GM23248 (cell line): ENCODE results near the gene ATXN8OS. TPM values are rescaled to one million over a fixed set of nuclear protein-coding genes. Genes with fewer than 3 reads are reported as not detected.

Experiments
- DNase-seq: peaks from one replicate; pipeline ENCODE4 v3.0.0-alpha.2; 2015
- H2AFZ ChIP-seq: fragments of 200-600 bp; sonication (generic); 2 replicates; pipeline ENCODE4 v1.6.1; 2016; ENCODE audit warnings: antibody characterized with exemption
- H3F3A ChIP-seq: fragments of 200-600 bp; sonication (generic); 2 replicates; pipeline ENCODE4 v1.6.1; 2016; ENCODE audit warnings: mild to moderate bottlenecking, antibody characterized with exemption, mixed run types; ENCODE audit not compliant: insufficient read depth
- H3K27ac ChIP-seq: fragments of 200-600 bp; sonication (generic); 2 replicates; pipeline ENCODE4 v1.5.1; 2016; ENCODE audit warnings: mild to moderate bottlenecking
- H3K27me3 ChIP-seq: fragments of 200-600 bp; sonication (generic); replicated peaks from 2 replicates; pipeline ENCODE4 v1.6.1; 2016; ENCODE audit warnings: mild to moderate bottlenecking; ENCODE audit not compliant: insufficient read depth
- H3K36me3 ChIP-seq: fragments of 200-600 bp; sonication (generic); 2 replicates; pipeline ENCODE4 v1.6.1; 2016; ENCODE audit warnings: low read depth, mild to moderate bottlenecking
- H3K4me1 ChIP-seq: fragments of 200-600 bp; sonication (generic); 2 replicates; pipeline ENCODE4 v1.6.1; 2016; ENCODE audit warnings: mild to moderate bottlenecking; ENCODE audit not compliant: insufficient read depth
- H3K4me2 ChIP-seq: fragments of 200-600 bp; sonication (generic); one replicate; pipeline ENCODE4 v1.6.1; 2016; ENCODE audit warnings: mild to moderate bottlenecking; ENCODE audit not compliant: unreplicated experiment
- H3K4me3 ChIP-seq: fragments of 200-600 bp; sonication (generic); 2 replicates; pipeline ENCODE4 v1.5.1; 2016; ENCODE audit warnings: mild to moderate bottlenecking
- H3K79me2 ChIP-seq: fragments of 200-600 bp; sonication (generic); 2 replicates; pipeline ENCODE4 v1.6.1; 2016; ENCODE audit warnings: mild to moderate bottlenecking; ENCODE audit not compliant: insufficient read depth
- H3K9ac ChIP-seq: fragments of 200-600 bp; sonication (generic); 2 replicates; pipeline ENCODE4 v1.6.1; 2016; ENCODE audit warnings: mild to moderate bottlenecking
- H3K9me2 ChIP-seq: fragments of 200-600 bp; sonication (generic); 2 replicates; pipeline ENCODE4 v1.6.1; 2016; ENCODE audit warnings: mixed run types, mild to moderate bottlenecking, moderate library complexity; ENCODE audit not compliant: insufficient read depth
- H3K9me3 ChIP-seq: fragments of 200-600 bp; sonication (generic); one replicate; pipeline ENCODE4 v1.6.1; 2017; ENCODE audit warnings: low read depth
- H4K20me1 ChIP-seq: fragments of 200-600 bp; sonication (generic); 2 replicates; pipeline ENCODE4 v1.6.0; 2016; ENCODE audit not compliant: insufficient read depth
- EZH2 ChIP-seq: fragments of 200-600 bp; sonication (generic); IDR thresholded peaks from 2 replicates; pipeline ENCODE4 v1.6.1; 2018; ENCODE audit warnings: antibody characterized with exemption, mild to moderate bottlenecking; ENCODE audit not compliant: insufficient read depth, poor library complexity, severe bottlenecking
- EZH2phosphoT487 ChIP-seq: fragments of 200-600 bp; sonication (generic); IDR thresholded peaks from 2 replicates; pipeline ENCODE4 v1.6.1; 2018; ENCODE audit warnings: antibody characterized with exemption, moderate library complexity, mild to moderate bottlenecking, low read depth; ENCODE audit not compliant: insufficient read depth
- WGBS, 2 experiments: methylation state at CpG; one replicate each; pipeline ENCODE4 v1.1.6; 2015 to 2017; ENCODE audit warnings: low lambda C conversion rate in 2 of 2, low coverage in 1 of 2; ENCODE audit errors: missing lambda C conversion rate in 2 of 2; 5-methylcytosine and 5-hydroxymethylcytosine counted together
- in situ Hi-C: fragments of 300-500 bp; cut with MboI; formaldehyde crosslinking; loops from 2 replicates; pipeline ENCODE4 v1.15.0; 2020
- polyA plus RNA-seq: library from polyadenylated mRNA; unstranded; fragments of >200 nt; fragmentation: Nextera tagmentation; extraction: Ambion mirVana; gene quantifications from 2 replicates; pipeline ENCODE4 v1.2.1, GENCODE V29; 2016
- total RNA-seq: library from RNA; depleted of rRNA; stranded (reverse); fragments of >200 nt; shearing (Covaris generic); gene quantifications from 2 replicates; pipeline ENCODE4 v1.2.3, GENCODE V29; 2014; rRNA removed

ATXN8OS gene
- total RNA-seq: not detected in 2 replicates
- not detected in 2 replicates for polyA plus RNA-seq

DNA sequence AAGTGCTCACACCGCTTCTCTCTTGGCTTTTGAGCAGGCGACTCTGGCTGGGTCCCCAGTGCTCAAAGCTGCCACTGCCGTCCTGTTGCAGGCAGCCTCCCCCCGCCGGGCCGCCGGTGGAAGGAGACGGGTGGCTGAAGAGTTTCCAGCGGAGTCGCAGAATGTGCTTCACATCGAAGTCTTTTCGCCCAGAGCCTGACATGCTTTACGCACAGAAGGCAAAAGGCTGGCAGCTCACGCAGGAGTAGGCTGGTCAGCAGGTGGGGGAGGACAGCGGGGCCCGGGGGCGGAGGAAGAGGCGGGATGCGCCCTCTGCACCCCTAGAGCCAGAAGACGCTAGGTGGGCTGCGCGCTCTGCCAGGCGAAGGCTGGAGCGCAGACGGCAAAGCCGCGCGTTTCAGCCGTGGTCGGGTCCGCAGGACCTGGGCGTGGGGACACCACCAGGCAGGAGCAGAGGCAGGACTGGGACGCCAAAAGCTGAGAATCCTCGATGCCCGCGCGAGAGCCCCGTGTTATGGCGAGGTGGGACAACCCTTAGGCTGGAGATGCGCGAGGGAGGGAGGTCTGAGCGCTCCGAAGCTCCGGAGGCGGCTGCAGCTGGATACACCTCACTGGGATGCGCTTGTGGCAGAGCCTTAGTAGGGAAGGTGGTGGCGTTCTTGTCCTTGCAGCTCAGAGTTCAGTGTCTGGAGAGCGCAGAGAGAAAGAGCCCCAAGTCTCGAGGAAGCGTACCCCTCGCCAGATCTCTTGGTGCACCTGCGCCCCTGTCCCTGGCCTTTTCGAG, at the start of gene ATXN8OS:
TSS of gene ATXN8OS (plus strand) at position 329 of the 784 bp plus-strand sequence.
- Histone ChIP-seq H3K36me3 (no peaks in the 10 kb centered on the region), H3K27me3 (no peaks in the 10 kb centered on the region), H3K4me2 (no peak within 1 kb of the TSS), H3K9me3 (no peaks in the 10 kb centered on the region), H2AFZ (no peak within 1 kb of the TSS), H3K9ac (no peak within 1 kb of the TSS), H4K20me1 (no peaks in the 10 kb centered on the region), H3F3A (no peaks in the 10 kb centered on the region), H3K4me3 (no peak within 1 kb of the TSS), H3K9me2 (no peaks in the 10 kb centered on the region), H3K79me2 (no peaks in the 10 kb centered on the region), H3K4me1 (no peaks in the 10 kb centered on the region), H3K27ac (no peak within 1 kb of the TSS)
- TF ChIP-seq EZH2 (no peak), EZH2phosphoT487 (no peak)
- in situ Hi-C loops: no loop called here
- 5 to 7% methylated on average over 51 to 52 of the region's 53 CpGs for WGBS, 2 experiments
- DNase-seq: no peak

DNA sequence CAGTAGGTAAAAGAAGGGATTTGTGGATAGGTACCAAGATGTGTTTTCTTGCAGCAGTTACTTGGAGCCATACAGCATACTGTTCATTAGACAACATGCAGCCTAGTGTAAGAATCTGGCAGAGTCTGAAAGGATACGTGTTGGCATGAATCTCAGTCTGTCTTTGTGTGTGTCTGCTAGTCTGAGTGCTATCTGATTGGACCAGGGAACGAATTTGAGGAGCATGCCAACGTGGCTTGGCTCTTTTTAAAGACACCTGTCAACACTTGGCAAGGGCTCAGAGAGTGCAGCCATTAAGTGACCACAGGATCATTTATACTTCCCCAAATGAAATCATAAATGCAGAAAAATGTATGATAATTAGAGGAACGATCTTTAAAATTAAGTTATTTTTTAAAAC, 27.6 kb upstream of the ATXN8OS start:
- Histone ChIP-seq H2AFZ (no peak overlapping the region), H3K9me2 (no peaks in the 10 kb centered on the region), H4K20me1 (no peaks in the 10 kb centered on the region), H3K4me3 (no peak overlapping the region), H3K4me1 (no peaks in the 10 kb centered on the region), H3K27me3 (no peaks in the 10 kb centered on the region), H3K4me2 (no peak overlapping the region), H3K9ac (no peak overlapping the region), H3K27ac (no peak overlapping the region), H3F3A (no peaks in the 10 kb centered on the region), H3K79me2 (no peaks in the 10 kb centered on the region), H3K36me3 (no peaks in the 10 kb centered on the region), H3K9me3 (no peaks in the 10 kb centered on the region)
- no peak for TF ChIP-seq EZH2phosphoT487
- no peak for TF ChIP-seq EZH2
- in situ Hi-C loops: no loop called here
- 10 to 15% methylated on average over 4 of the region's 4 CpGs for whole genome bisulfite sequencing, 2 experiments
- DNase-seq: no peak

DNA sequence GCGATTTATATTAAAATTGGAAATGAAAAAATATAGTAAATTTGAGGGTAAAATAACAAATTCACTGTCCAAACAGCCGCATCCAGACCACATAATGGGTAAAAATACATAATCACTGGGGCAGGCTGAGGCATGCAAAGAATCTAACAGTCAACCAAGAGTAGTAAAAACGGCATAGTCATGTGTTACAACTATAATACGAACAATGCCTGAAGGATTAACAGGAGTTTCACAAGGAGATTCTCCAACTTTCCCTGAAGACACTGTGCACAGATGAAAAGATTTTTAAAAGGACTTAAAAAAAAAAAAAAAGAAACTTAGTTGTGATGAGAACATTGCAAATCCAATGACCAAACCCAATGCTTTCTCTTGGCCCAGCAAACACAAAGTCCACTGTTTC, 20.4 kb upstream of the ATXN8OS start:
- H3K4me2 ChIP-seq: no peak overlapping the region
- WGBS, 2 experiments: 18 to 27% methylated on average over 4 of the region's 4 CpGs

DNA sequence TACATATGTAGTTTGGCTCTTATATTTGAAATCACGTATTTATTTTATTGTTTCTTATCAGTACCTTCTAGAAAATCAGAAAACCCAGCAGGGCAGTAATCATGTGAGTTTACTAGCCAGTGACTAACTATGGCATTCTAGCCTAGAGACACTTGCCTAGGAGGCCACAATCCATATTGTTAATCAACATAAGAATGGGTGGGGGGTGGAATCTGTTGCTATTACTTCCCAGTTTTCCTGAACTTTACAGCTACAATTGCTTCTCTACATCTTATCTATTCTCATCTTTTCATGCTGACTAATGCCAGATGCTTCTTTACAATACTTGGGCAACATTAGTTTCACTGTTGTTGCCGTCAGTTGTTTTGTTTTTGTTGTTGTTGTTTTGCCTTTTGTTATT, 18.7 kb upstream of the ATXN8OS start:
- Histone ChIP-seq H3F3A (no peaks in the 10 kb centered on the region), H3K9ac (no peak overlapping the region), H4K20me1 (no peaks in the 10 kb centered on the region), H3K4me2 (no peak overlapping the region), H3K36me3 (no peaks in the 10 kb centered on the region), H3K27me3 (no peaks in the 10 kb centered on the region), H3K9me2 (no peaks in the 10 kb centered on the region), H2AFZ (no peak overlapping the region), H3K9me3 (no peaks in the 10 kb centered on the region), H3K4me1 (no peaks in the 10 kb centered on the region), H3K79me2 (no peaks in the 10 kb centered on the region), H3K4me3 (no peak overlapping the region), H3K27ac (no peak overlapping the region)
- in situ Hi-C loops: no loop called here
- no peak for DNase-seq
- WGBS, 2 experiments: 24 to 39% methylated on average over 2 of the region's 2 CpGs
- no peak for TF ChIP-seq EZH2phosphoT487
- no peak for TF ChIP-seq EZH2

More for the DNA sequence above, 20.4 kb upstream of the ATXN8OS start:
- H2AFZ ChIP-seq: no peak overlapping the region
- no peak for DNase-seq
- H3K27me3 ChIP-seq: no peaks in the 10 kb centered on the region
- H3K4me1 ChIP-seq: no peaks in the 10 kb centered on the region
- no peak overlapping the region for H3K9ac ChIP-seq
- H3K9me2 ChIP-seq: no peaks in the 10 kb centered on the region
- no peaks in the 10 kb centered on the region for H3F3A ChIP-seq
- TF ChIP-seq EZH2phosphoT487: no peak
- no peak for TF ChIP-seq EZH2
- H3K79me2 ChIP-seq: no peaks in the 10 kb centered on the region
- no peaks in the 10 kb centered on the region for H3K9me3 ChIP-seq
- no peaks in the 10 kb centered on the region for H4K20me1 ChIP-seq
- no peak overlapping the region for H3K4me3 ChIP-seq
- H3K36me3 ChIP-seq: no peaks in the 10 kb centered on the region
- in situ Hi-C loops: no loop called here
- H3K27ac ChIP-seq: no peak overlapping the region
